Ovary (tissue), 9 donors: Measurements from ENCODE around the gene MDFIC2. TPM values are rescaled to one million over a fixed set of nuclear protein-coding genes. Genes with fewer than 3 reads are reported as not detected.

Source experiments
- DNase-seq, 5 donors: peaks; one replicate each; pipeline ENCODE4 v3.0.0-alpha.2; 2019 to 2020
- H3K27ac ChIP-seq, 2 donors: fragments of 200-600 bp; one replicate each; pipeline versions ENCODE4 v1.5.1 to v1.8.0; 2019 to 2022
- H3K27me3 ChIP-seq: fragments of 200-600 bp; one replicate; pipeline ENCODE4 v1.8.0; 2022
- H3K36me3 ChIP-seq: fragments of 200-600 bp; sonication (generic); one replicate; pipeline ENCODE4 v1.5.1; 2019
- H3K4me1 ChIP-seq: one replicate; pipeline ENCODE4 v1.8.1; 2013; ENCODE audit warnings: mild to moderate bottlenecking, moderate library complexity; ENCODE audit not compliant: insufficient read depth
- H3K4me3 ChIP-seq: fragments of 200-600 bp; sonication (generic); one replicate; pipeline ENCODE4 v1.5.1; 2017
- H3K9me3 ChIP-seq, 2 donors: fragments of 200-600 bp in 1 of 2; sonication (generic) in 1 of 2; one replicate each; pipeline versions ENCODE4 v1.5.1 to v1.8.1; 2013 to 2019; ENCODE audit warnings: mild to moderate bottlenecking in 1 of 2, moderate library complexity in 1 of 2
- CTCF ChIP-seq, 3 donors: fragments of 450-650 bp in 2 of 3; fragments of 200-600 bp in 1 of 3; IDR thresholded peaks; one replicate each; pipeline versions ENCODE4 v1.5.1 to v1.8.0; 2016 to 2022; ENCODE audit warnings: antibody characterized with exemption in 3 of 3, mild to moderate bottlenecking in 1 of 3
- EP300 ChIP-seq: sonication (generic); formaldehyde crosslinking; IDR thresholded peaks from one replicate; pipeline ENCODE4 v1.6.1; 2017; ENCODE audit warnings: antibody characterized with exemption
- POLR2A ChIP-seq: fragments of 450-650 bp; IDR thresholded peaks from one replicate; pipeline ENCODE4 v1.6.1; 2017; ENCODE audit warnings: antibody characterized with exemption, mild to moderate bottlenecking, moderate library complexity
- WGBS, 3 donors: extraction: QIAGEN DNeasy Blood & Tissue Kit in 1 of 3; methylation state at CpG; one replicate each; pipeline versions ENCODE4 v1.1.5 to v1.1.7; 2013 to 2017; 5-methylcytosine and 5-hydroxymethylcytosine counted together
- intact Hi-C, 4 donors: fragments of 100-400 bp; cut with DNase I; formaldehyde crosslinking; loops; one replicate each; pipeline versions ENCODE4 v1.11.0 to v1.15.1; 2022 to 2023
- polyA plus RNA-seq, 2 donors: library from polyadenylated mRNA; stranded (reverse); fragments of 200-250 nt in 1 of 2; fragments of 350-450 nt in 1 of 2; fragmentation: Illumina TruSeq in 1 of 2; extraction: RNeasy Lipid Tissue Mini Kit (QIAGEN cat#74804) in 1 of 2; gene quantifications; one replicate each; pipeline ENCODE4 v1.2.3, GENCODE V29; 2013 to 2014
- total RNA-seq, 7 donors: library from RNA; depleted of rRNA in 2 of 7; stranded (reverse); fragments of >200 nt in 2 of 7; fragmentation: NEBNext Ultra II Directional in 3 of 7; extraction: Animal tissue kit (Norgen Biotek cat#: 25700) in 3 of 7; gene quantifications; one replicate each; pipeline versions ENCODE4 v1.1.0 to v1.2.4, GENCODE V29; 2016 to 2023
- donor health status: DM: no; HTN: no; CAD: no; lungs with moderate emphysema.
- donor health status: DM: no; HTN: no; CAD: no.
- donor health status: Bipolar disorder and iron deficiency.
- donor health status: DM: yes; HTN: yes; CAD: no.
- donor health status: DM: no; HTN: no; CAD: no.
- donor health status: DM: yes; HTN: yes; CAD: no.

The MDFIC2 gene
- total and polyA plus RNA-seq, 9 donors, result not detected

- Histone ChIP-seq H3K4me1 (no peaks in the 10 kb centered on the region), H3K27ac (no peak overlapping the region), H3K9me3 (no peaks in the 10 kb centered on the region), H3K27me3 (no peaks in the 10 kb centered on the region), H3K36me3 (no peaks in the 10 kb centered on the region), H3K4me3 (no peak overlapping the region)
- TF ChIP-seq EP300, result no peak
- TF ChIP-seq POLR2A, result no peak
- no peak for TF ChIP-seq CTCF (IDR thresholded peaks at IDR 0.05)
- intact Hi-C loops, result no loop called here
- WGBS, 3 donors, result 75 to 80% (median 76%) methylated on average over 1 of the region's 1 CpG
- DNase-seq, result no peak
These were observed 55.9 kb downstream of the MDFIC2 start for GRCh38 chr3:70256566-70256965.

GRCh38 chr3:70250492-70250891 lies 61.9 kb downstream of the MDFIC2 start:
- Histone ChIP-seq H3K4me3 (no peak overlapping the region), H3K9me3 (no peaks in the 10 kb centered on the region), H3K36me3 (no peaks in the 10 kb centered on the region), H3K27ac (no peak overlapping the region), H3K4me1 (no peaks in the 10 kb centered on the region), H3K27me3 (peaks cover 3% of the 10 kb centered on the region)
- intact Hi-C loops, result no loop called here
- DNase-seq, result no peak
- 65 to 79% (median 76%) methylated on average over 3 of the region's 3 CpGs for WGBS, 3 donors
- TF ChIP-seq EP300 (no peak), CTCF (IDR thresholded peaks at IDR 0.05) (no peak), POLR2A (no peak)

- no peak for DNase-seq
- Histone ChIP-seq H3K36me3 (no peaks in the 10 kb centered on the region), H3K27me3 (peaks cover 3% of the 10 kb centered on the region), H3K9me3 (no peaks in the 10 kb centered on the region), H3K27ac (no peak overlapping the region), H3K4me3 (no peak overlapping the region), H3K4me1 (no peaks in the 10 kb centered on the region)
- WGBS, 3 donors, result 55 to 61% (median 60%) methylated on average over 7 of the region's 7 CpGs
- no peak for TF ChIP-seq POLR2A
- no peak for TF ChIP-seq CTCF (IDR thresholded peaks at IDR 0.05)
- no peak for TF ChIP-seq EP300
- intact Hi-C loops, result no loop called here
These were observed 62.8 kb downstream of the MDFIC2 start for GRCh38 chr3:70249509-70250160.

GRCh38 chr3:70248856-70249255 lies 63.6 kb downstream of the MDFIC2 start:
- intact Hi-C loops, result no loop called here
- TF ChIP-seq EP300, result no peak
- no peak for TF ChIP-seq POLR2A
- TF ChIP-seq CTCF (IDR thresholded peaks at IDR 0.05), result no peak
- H3K9me3 ChIP-seq, result no peaks in the 10 kb centered on the region
- H3K4me3 ChIP-seq, result no peak overlapping the region
- H3K27ac ChIP-seq, result no peak overlapping the region
- peaks cover 3% of the 10 kb centered on the region for H3K27me3 ChIP-seq
- no peak for DNase-seq
- H3K4me1 ChIP-seq, result no peaks in the 10 kb centered on the region
- WGBS, 3 donors, result 77 to 92% (median 91%) methylated on average over 4 of the region's 4 CpGs
- H3K36me3 ChIP-seq, result no peaks in the 10 kb centered on the region
